Esophagus squamous epithelium (tissue), 5 donors: ENCODE measurements around the gene PPP1R36. TPM values are rescaled to one million over a fixed set of nuclear protein-coding genes. Genes with fewer than 3 reads are reported as not detected.
A peak's percentile ranks its signal among the peaks of the same experiment; 100 is the strongest.
"Not testable (repeated sequence)": the region's sequence is repeated elsewhere in the genome, so short reads cannot be mapped to it uniquely, and the experiment has no call there.

Experiments
- DNase-seq: peaks from one replicate; lab custom pipeline; 2025; lab: John Stamatoyannopoulos, UW
- H3K27ac ChIP-seq, 4 donors: fragments of 200-600 bp; sonication (generic); one replicate each; pipeline ENCODE4 v1.5.1; 2016 to 2019; ENCODE audit warnings: mild to moderate bottlenecking in 1 of 4
- H3K27me3 ChIP-seq, 4 donors: fragments of 200-600 bp; sonication (generic); 1 replicate in 3 of 4; 2 replicates in 1 of 4; pipeline versions ENCODE4 v1.5.1 to v1.6.0; 2017 to 2021; ENCODE audit warnings: antibody characterized with exemption in 1 of 4
- H3K36me3 ChIP-seq, 3 donors: fragments of 200-600 bp; sonication (generic); one replicate each; pipeline ENCODE4 v1.5.1; 2016 to 2019
- H3K4me1 ChIP-seq, 3 donors: fragments of 200-600 bp; sonication (generic); one replicate each; pipeline ENCODE4 v1.5.1; 2017 to 2019
- H3K4me3 ChIP-seq, 4 donors: fragments of 200-600 bp; sonication (generic); 1 replicate in 3 of 4; 2 replicates in 1 of 4; pipeline ENCODE4 v1.5.1; 2016 to 2019; ENCODE audit warnings: mild to moderate bottlenecking in 2 of 4, moderate library complexity in 1 of 4
- H3K9me3 ChIP-seq, 3 donors: fragments of 200-600 bp; sonication (generic); one replicate each; pipeline ENCODE4 v1.5.1; 2016 to 2019
- POLR2A ChIP-seq, 4 donors: fragments of 450-650 bp; IDR thresholded peaks; one replicate each; pipeline ENCODE4 v1.6.1; 2017; ENCODE audit warnings: antibody characterized with exemption in 4 of 4, mild to moderate bottlenecking in 4 of 4, moderate library complexity in 3 of 4
- WGBS, 2 donors: methylation state at CpG; one replicate each; pipeline ENCODE4 v1.1.5; 2018; 5-methylcytosine and 5-hydroxymethylcytosine counted together
- intact Hi-C: fragments of 100-400 bp; cut with DNase I; formaldehyde crosslinking; loops from one replicate; pipeline ENCODE4 v1.15.0; 2022
- total RNA-seq, 4 donors: library from RNA; depleted of rRNA; stranded (reverse); fragments of >200 nt; gene quantifications; one replicate each; pipeline ENCODE4 v1.1.0, GENCODE V29; 2016
- TF ChIP-seq, protein P1 (sequence below), 6 experiments: fragments of 450-650 bp in 4 of 6; fragments of 200-600 bp in 2 of 6; sonication (generic) in 2 of 6; IDR thresholded peaks; one replicate each; pipeline ENCODE4 v1.5.1; 2016 to 2019; ENCODE audit warnings: antibody characterized with exemption in 6 of 6, mild to moderate bottlenecking in 4 of 6, moderate library complexity in 4 of 6
- donor health status: DM: yes; HTN: yes; CAD: no.

PPP1R36 gene
- total RNA-seq, 4 donors from 2014 or later: 0.23 to 1.3 (median 1.2) TPM

DNA sequence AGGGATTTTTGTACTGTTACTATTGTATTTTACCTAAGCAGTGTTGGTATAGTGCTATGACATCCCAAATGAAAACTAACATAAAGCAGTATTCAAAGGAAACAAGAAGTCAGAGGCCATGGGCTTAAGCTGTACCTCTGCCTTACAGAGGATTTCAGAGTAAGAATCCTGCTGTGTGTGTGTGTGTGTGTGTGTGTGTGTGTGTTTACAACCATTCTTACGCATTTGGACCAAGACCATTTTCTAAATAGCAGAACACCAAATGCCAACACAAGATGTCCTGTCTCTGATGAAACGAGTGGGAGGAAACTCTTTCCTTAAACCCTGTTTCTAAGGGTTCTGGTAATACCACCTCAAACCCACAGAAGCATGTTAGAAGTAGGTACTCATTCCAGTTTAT is 64.4 kb downstream of the PPP1R36 start:
- Histone ChIP-seq H3K9me3 (no peaks in the 10 kb centered on the region), H3K27me3 (no peaks in the 10 kb centered on the region), H3K27ac (peak overlapping the region in 3 of 4 donors; percentile 69 to 77 (median 73)), H3K4me3 (no peak overlapping the region), H3K4me1 (peaks cover 0 to 42% (median 7%) of the 10 kb centered on the region in 3 donors), H3K36me3 (no peaks in the 10 kb centered on the region)
- intact Hi-C loops: no loop called here
- TF ChIP-seq, protein P1, sequence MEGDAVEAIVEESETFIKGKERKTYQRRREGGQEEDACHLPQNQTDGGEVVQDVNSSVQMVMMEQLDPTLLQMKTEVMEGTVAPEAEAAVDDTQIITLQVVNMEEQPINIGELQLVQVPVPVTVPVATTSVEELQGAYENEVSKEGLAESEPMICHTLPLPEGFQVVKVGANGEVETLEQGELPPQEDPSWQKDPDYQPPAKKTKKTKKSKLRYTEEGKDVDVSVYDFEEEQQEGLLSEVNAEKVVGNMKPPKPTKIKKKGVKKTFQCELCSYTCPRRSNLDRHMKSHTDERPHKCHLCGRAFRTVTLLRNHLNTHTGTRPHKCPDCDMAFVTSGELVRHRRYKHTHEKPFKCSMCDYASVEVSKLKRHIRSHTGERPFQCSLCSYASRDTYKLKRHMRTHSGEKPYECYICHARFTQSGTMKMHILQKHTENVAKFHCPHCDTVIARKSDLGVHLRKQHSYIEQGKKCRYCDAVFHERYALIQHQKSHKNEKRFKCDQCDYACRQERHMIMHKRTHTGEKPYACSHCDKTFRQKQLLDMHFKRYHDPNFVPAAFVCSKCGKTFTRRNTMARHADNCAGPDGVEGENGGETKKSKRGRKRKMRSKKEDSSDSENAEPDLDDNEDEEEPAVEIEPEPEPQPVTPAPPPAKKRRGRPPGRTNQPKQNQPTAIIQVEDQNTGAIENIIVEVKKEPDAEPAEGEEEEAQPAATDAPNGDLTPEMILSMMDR (IDR thresholded peaks at IDR 0.05): no peak
- DNase-seq: no peak
- WGBS, 2 donors: 46 to 67% methylated on average over 2 of the region's 2 CpGs

DNA sequence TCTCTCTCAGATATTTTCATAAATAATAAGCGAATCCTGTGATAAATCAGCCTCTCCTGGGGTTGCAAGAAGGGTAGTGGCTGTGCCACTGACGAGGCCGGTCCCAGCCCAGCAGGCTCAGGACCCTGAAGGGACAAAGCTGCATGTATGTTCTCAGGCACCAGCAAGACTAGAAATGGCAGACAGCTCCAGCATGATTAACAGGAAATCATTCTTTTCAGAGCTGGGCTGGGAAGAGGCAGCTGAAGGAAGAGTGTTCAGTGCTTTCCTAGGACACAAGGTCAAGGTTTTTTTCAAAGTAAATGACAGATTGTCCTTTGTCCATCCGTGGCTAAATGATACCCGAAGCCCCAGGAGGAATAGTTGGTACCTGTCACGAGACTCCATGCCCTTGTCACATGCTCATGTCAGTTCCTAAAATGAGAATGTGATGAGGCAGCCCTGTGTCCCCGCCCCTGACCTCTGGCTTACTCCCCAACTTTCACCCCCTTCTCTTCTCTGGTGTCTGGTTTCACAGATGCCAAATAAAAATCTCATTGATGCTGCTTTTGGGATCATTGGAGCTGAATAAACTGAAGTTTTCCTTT is 65.1 kb downstream of the PPP1R36 start:
- no peak for DNase-seq
- no peak for TF ChIP-seq POLR2A (IDR thresholded peaks at IDR 0.05)
- TF ChIP-seq, protein P1 (IDR thresholded peaks at IDR 0.05): no peak
- no peaks in the 10 kb centered on the region for H3K36me3 ChIP-seq
- no peaks in the 10 kb centered on the region for H3K27me3 ChIP-seq
- no peak overlapping the region for H3K4me3 ChIP-seq
- 52 to 54% methylated on average over 5 to 6 of the region's 7 CpGs for WGBS, 2 donors
- intact Hi-C loops: no loop called here
- H3K27ac ChIP-seq: peak overlapping the region; percentile 11 to 62 (median 44)
- peaks cover 0 to 49% (median 12%) of the 10 kb centered on the region in 3 donors for H3K4me1 ChIP-seq
- H3K9me3 ChIP-seq: no peaks in the 10 kb centered on the region

DNA sequence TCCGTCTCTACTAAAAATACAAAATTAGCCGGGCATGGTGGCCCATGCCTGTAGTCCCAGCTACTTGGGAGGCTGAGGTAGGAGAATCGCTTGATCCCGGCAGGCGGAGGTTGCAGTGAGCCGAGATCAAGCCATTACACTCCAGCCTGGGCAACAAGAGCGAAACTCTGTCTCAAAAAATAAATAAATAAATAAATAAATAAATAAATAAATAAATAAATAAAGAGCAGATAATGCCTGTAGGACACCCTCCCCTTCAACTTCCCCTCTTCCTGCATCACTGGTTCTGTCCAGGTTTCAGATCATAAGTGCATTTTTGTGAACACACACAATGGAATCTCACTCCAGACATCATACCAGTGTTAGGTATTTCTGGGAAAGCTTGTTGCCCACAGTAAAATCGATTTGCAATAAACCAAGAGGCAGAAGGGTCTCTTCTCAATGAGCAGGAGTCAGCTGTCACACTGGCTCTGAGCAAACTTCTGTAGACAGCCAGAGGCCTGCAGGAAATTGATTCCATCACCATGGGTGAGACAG is 68.2 kb downstream of the PPP1R36 start:
- H3K4me1 ChIP-seq: peaks cover 0 to 52% (median 12%) of the 10 kb centered on the region in 3 donors
- H3K4me3 ChIP-seq, DNase-seq, H3K9me3 ChIP-seq, H3K27me3 ChIP-seq, intact Hi-C loops, H3K36me3 ChIP-seq, H3K27ac ChIP-seq: not testable (repeated sequence)
- WGBS, 2 donors: 86 to 89% methylated on average over 7 to 8 of the region's 8 CpGs

DNA sequence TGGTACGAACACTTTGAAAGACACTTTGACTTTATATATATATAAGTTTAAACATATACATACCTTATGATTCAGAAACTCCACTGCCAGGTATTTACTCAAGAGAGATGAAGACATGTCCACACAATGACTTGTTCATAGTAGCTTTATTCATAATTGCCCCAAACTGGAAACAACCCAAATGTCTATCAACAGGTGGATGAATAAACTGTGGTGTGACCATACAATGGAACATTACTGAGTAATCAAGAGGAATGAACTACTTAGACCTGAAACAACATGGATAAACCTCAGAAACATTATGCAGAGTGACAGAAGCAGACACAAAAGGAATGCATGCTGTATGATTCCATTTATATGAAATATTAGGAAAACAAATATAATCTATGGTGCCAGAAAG is 71.1 kb downstream of the PPP1R36 start:
- Histone ChIP-seq H3K4me1 (peaks cover 0 to 63% (median 14%) of the 10 kb centered on the region in 3 donors), H3K9me3 (no peaks in the 10 kb centered on the region), H3K27me3 (peaks cover 0 to 5% (median 0%) of the 10 kb centered on the region in 4 donors), H3K27ac (peak overlapping the region in 2 of 4 donors; percentile 5), H3K36me3 (no peaks in the 10 kb centered on the region), H3K4me3 (no peak overlapping the region)
- WGBS, 2 donors: 40 to 46% methylated on average over 1 of the region's 1 CpG
- intact Hi-C loops: no loop called here
- no peak for TF ChIP-seq POLR2A (IDR thresholded peaks at IDR 0.05)
- TF ChIP-seq, protein P1 (IDR thresholded peaks at IDR 0.05): no peak
- no peak for DNase-seq

DNA sequence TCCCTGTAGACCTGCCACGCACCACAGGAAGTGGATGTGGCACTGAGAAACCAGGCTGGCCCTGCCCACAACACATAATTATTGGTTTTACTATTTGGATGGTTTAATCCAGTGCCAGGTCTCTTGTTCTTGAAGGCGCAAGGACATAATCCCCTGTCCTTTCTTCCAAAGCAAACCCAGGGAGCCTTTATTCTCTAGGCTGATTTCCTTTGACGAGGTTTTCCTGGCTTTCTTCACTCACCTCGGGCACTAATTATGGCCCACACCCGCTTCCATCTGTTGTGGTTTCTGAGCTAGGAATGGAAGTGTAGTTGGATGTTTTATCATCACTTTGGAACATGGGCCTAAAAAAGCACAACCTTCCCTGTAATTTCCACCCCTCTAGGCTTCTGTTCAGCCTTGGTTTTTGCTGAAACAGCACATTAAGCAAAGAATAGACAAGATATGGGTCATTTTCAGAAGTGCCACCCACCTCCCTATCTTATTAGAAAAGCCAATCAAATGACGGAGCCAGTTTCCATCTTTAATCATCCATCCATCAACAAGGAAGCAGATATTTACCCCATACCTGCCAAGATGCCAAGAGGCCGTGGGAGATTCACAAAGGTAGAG is 73.9 kb downstream of the PPP1R36 start:
- Histone ChIP-seq H3K27ac (peak overlapping the region in 2 of 4 donors; percentile 27 to 48), H3K4me1 (peaks cover 0 to 72% (median 21%) of the 10 kb centered on the region in 3 donors), H3K36me3 (no peaks in the 10 kb centered on the region), H3K9me3 (no peaks in the 10 kb centered on the region), H3K27me3 (peaks cover 0 to 11% (median 0%) of the 10 kb centered on the region in 4 donors), H3K4me3 (no peak overlapping the region)
- WGBS, 2 donors: 56 to 57% methylated on average over 7 of the region's 7 CpGs
- TF ChIP-seq, protein P1 (IDR thresholded peaks at IDR 0.05): no peak
- TF ChIP-seq POLR2A (IDR thresholded peaks at IDR 0.05): no peak
- DNase-seq: no peak
- intact Hi-C loops: no loop called here
